Right lobe of liver (tissue), 6 donors: ENCODE data around the gene COL5A1. TPM values are rescaled to one million over a fixed set of nuclear protein-coding genes. Genes with fewer than 3 reads are reported as not detected.

Source experiments
- ATAC-seq, 4 donors: fragments of 200-7000 bp; cut with Tn5 transposase; one replicate each; pipeline ENCODE4 v1.9.1; 2020; ENCODE audit warnings: mild to moderate bottlenecking in 4 of 4, moderate library complexity in 4 of 4
- DNase-seq, 3 donors: peaks; one replicate each; pipeline ENCODE4 v3.0.0-alpha.2; 2020
- H3K27ac ChIP-seq, 3 donors: fragments of 200-600 bp; one replicate each; pipeline ENCODE4 v1.8.0; 2022
- H3K27me3 ChIP-seq, 2 donors: fragments of 200-600 bp; one replicate each; pipeline ENCODE4 v1.8.0; 2022
- H3K36me3 ChIP-seq, 4 donors: fragments of 200-600 bp; sonication (generic) in 1 of 4; one replicate each; pipeline versions ENCODE4 v1.5.1 to v1.8.0; 2017 to 2022; ENCODE audit warnings: control low read depth in 1 of 4
- H3K4me1 ChIP-seq, 4 donors: fragments of 200-600 bp; sonication (generic) in 1 of 4; one replicate each; pipeline versions ENCODE4 v1.5.1 to v1.8.0; 2017 to 2022; ENCODE audit warnings: control low read depth in 1 of 4
- H3K4me3 ChIP-seq, 3 donors: fragments of 200-600 bp; one replicate each; pipeline ENCODE4 v1.8.0; 2022
- H3K9me3 ChIP-seq, 4 donors: fragments of 200-600 bp; sonication (generic) in 1 of 4; one replicate each; pipeline versions ENCODE4 v1.5.1 to v1.8.0; 2017 to 2022; ENCODE audit warnings: control low read depth in 1 of 4
- POLR2A ChIP-seq: fragments of 450-650 bp; IDR thresholded peaks from one replicate; pipeline ENCODE4 v1.6.1; 2017; ENCODE audit warnings: antibody characterized with exemption, mild to moderate bottlenecking
- WGBS: methylation state at CpG from one replicate; pipeline ENCODE4 v1.1.6; 2018; ENCODE audit warnings: low coverage, low lambda C conversion rate; ENCODE audit not compliant: insufficient coverage; ENCODE audit errors: missing lambda C conversion rate; 5-methylcytosine and 5-hydroxymethylcytosine counted together
- intact Hi-C, 2 donors: fragments of 100-400 bp; cut with DNase I; formaldehyde crosslinking; loops; one replicate each; pipeline versions ENCODE4 v1.11.2 to v1.14.1; 2022
- total RNA-seq, 6 experiments: library from RNA; depleted of rRNA in 2 of 6; stranded (reverse); fragments of >200 nt in 2 of 6; fragmentation: NEBNext Ultra II Directional in 3 of 6; extraction: Animal tissue kit (Norgen Biotek cat#: 25700) in 3 of 6; gene quantifications; one replicate each; pipeline versions ENCODE4 v1.1.0 to v1.2.4, GENCODE V29; 2016 to 2023
- TF ChIP-seq, protein P1 (sequence below), 4 donors: fragments of 200-600 bp in 3 of 4; fragments of 450-650 bp in 1 of 4; IDR thresholded peaks; one replicate each; pipeline versions ENCODE4 v1.5.1 to v1.8.0; 2016 to 2022; ENCODE audit warnings: antibody characterized with exemption in 4 of 4, mild to moderate bottlenecking in 2 of 4
- donor health status: DM: no; HTN: yes; CAD: no.
- donor health status: DM: no; HTN: no; CAD: no.
- donor health status: DM: no; HTN: no; CAD: no.
- donor health status: DM: no; HTN: yes; CAD: no.
- donor health status: DM: no; HTN: yes; CAD: no.

The COL5A1 gene
- total RNA-seq, 6 experiments from 2014 or later, result 1.5 to 17.0 (median 7.7) TPM

DNA sequence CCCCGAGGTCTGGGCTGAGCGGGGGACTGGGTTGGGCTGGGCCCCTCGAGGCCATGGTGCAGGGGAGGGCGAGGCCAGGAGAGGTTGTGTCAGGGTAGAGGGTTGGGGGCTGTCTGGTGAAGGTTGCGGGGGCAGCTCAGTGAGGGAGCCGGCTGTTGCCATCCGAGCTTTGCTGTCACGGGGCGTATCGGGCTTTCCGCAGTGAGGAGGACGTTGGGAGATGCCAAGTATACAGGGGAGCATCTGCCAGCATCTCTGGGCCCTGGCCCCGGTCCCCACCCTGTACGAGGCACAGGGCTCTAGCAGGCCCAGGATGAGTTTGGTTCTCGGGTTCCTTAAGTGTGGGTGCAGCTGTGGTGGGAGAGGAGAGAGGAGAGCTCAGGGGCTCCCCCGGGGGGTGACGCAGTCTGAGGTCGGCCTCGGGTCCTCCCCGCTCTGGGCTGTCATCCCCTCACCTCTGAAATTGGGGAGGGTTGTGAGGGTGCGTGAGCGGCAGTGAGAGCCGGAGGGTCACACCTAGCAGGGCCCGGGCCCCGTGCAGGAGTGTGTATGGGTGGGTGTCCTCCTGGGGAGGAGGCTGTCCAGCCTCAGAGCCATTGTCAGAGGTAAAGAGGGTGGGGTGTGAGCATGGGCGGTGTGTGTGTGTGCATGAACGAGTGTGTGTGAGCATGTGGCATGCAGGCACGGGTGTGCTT lies 87.3 kb downstream of the COL5A1 start:
- 80% methylated on average over 10 of the region's 28 CpGs for WGBS
- DNase-seq, result no peak
- ATAC-seq, result no peak
- no peaks in the 10 kb centered on the region for H3K9me3 ChIP-seq
- H3K27me3 ChIP-seq, result no peaks in the 10 kb centered on the region
- TF ChIP-seq, protein P1, sequence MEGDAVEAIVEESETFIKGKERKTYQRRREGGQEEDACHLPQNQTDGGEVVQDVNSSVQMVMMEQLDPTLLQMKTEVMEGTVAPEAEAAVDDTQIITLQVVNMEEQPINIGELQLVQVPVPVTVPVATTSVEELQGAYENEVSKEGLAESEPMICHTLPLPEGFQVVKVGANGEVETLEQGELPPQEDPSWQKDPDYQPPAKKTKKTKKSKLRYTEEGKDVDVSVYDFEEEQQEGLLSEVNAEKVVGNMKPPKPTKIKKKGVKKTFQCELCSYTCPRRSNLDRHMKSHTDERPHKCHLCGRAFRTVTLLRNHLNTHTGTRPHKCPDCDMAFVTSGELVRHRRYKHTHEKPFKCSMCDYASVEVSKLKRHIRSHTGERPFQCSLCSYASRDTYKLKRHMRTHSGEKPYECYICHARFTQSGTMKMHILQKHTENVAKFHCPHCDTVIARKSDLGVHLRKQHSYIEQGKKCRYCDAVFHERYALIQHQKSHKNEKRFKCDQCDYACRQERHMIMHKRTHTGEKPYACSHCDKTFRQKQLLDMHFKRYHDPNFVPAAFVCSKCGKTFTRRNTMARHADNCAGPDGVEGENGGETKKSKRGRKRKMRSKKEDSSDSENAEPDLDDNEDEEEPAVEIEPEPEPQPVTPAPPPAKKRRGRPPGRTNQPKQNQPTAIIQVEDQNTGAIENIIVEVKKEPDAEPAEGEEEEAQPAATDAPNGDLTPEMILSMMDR (IDR thresholded peaks at IDR 0.05), result no peak
- H3K4me1 ChIP-seq, result no peaks in the 10 kb centered on the region
- H3K36me3 ChIP-seq, result no peaks in the 10 kb centered on the region
- H3K27ac ChIP-seq, result no peak overlapping the region
- no peak overlapping the region for H3K4me3 ChIP-seq
- intact Hi-C loops, result no loop called here

DNA sequence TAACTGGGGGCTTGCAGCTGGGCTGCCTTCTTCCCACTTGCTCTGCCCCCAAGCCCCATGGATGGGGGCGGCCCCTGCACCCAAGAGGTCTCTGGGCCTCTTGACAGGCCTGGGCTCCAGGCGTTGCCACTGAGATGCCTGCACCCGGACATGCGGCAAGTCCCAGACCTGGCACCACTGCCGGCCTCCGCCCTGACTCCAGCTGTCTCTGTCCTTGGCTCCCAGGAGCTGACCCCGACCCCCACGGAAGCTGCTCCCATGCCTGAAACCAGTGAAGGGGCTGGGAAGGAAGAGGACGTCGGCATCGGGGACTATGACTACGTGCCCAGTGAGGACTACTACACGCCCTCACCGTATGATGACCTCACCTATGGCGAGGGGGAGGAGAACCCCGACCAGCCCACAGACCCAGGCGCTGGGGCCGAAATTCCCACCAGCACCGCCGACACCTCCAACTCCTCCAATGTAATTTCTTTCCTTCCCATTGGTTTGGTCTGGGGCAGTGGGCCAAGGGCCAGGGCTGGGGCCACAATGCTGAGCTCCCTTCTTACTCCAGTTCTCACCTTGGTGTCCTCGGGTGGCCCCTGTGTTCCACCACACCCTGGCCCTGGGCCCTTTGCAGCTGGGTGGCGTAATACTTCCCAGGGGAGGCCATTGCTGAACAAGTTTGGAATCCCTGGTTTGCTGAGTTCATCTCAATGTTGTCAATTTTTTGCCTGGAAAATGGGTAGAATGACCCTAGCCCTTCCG lies 88.6 kb downstream of the COL5A1 start:
- TF ChIP-seq, protein P1 (IDR thresholded peaks at IDR 0.05), result no peak
- TF ChIP-seq POLR2A, result no peak
- Histone ChIP-seq H3K4me3 (no peak overlapping the region), H3K36me3 (no peaks in the 10 kb centered on the region), H3K27ac (no peak overlapping the region), H3K27me3 (no peaks in the 10 kb centered on the region), H3K9me3 (no peaks in the 10 kb centered on the region), H3K4me1 (no peaks in the 10 kb centered on the region)
- DNase-seq, result no peak
- no peak for ATAC-seq
- intact Hi-C loops, result loop anchor here (5.0 to 10.0 kb wide), 2 partner anchors 38 to 275 kb away; no protein-coding TSS in a partner anchor
- WGBS, result 52% methylated on average over 2 of the region's 23 CpGs

DNA sequence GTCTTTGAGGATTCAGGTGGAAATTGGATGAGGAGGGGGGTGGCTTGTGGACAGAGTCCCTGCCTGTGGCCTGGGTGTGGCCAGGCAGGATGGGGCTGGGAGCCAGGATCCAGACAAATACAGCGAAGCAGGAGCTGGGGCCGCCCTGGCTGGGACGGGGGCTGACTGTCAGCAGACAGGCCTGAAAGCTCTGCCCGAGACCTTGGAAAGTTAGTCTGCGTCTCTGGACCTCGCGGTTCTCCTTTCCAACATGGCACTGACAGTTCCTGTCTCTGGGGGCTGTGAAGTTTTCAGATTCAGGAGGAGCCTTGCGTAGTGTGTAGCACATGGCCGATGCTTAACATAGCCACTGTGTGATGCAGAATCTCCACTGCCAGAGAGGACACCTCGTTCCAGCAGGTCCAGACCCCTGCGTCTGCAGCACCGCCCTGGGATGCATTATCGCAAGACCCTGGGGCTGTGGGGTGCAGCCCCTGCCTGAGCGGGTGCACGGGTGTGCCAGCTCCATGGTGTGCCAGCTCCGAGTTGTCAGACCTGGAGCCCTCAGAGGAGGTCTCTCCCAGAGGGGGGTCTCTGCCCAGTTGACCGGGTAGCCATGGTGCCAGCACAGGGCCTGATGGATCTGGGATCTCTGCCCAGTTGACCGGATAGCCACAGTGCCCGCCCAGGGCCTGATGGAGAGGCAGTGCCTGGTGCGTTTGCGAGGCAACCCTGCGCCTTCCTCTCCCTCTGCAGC lies 89.3 kb downstream of the COL5A1 start:
- Histone ChIP-seq H3K27ac (no peak overlapping the region), H3K36me3 (no peaks in the 10 kb centered on the region), H3K4me1 (no peaks in the 10 kb centered on the region), H3K9me3 (no peaks in the 10 kb centered on the region), H3K4me3 (no peak overlapping the region), H3K27me3 (no peaks in the 10 kb centered on the region)
- intact Hi-C loops, result loop anchor here (5.0 to 10.0 kb wide), 2 partner anchors 39 to 276 kb away; no protein-coding TSS in a partner anchor
- WGBS, result no CpG with 5 or more reads among the region's 22 CpGs
- DNase-seq (no peak), ATAC-seq (no peak)
- TF ChIP-seq POLR2A, result no peak
- TF ChIP-seq, protein P1 (IDR thresholded peaks at IDR 0.05), result no peak

DNA sequence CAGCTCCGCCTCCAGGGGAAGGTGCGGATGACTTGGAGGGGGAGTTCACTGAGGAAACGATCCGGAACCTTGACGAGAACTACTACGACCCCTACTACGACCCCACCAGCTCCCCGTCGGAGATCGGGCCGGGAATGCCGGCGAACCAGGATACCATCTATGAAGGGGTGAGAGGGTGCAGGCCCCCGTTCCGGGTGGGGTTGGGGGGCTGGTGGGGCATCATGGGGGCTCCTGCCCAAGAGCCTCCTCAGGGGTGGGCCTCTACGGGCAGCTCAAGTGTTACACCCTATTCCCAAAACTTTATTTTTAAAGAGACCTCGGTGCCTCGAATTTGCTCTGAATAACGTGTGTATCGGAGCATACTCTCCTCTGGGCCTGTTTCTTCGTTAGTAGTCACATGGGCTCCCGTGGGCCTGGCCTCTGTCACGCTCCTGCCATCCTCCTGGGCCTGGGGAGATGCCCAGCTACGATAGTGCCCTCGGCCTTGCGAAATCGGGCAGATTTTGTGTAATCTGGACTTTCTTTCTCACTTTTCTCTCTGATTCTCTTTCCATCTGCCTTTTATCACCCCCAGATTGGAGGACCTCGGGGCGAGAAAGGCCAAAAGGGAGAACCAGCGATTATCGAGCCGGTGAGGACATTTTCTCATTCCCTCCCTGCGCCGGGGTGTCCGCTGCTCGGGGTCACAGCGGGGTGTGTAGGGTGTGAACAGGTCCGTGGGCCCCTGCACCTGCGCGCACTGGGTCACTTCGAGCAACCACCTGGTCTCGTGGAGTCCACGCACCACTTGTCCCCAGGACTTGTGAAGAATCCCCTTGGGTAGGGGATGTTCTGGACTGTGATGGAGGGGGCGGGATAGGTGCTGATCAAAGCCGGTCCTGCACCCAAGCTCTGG lies 90.1 kb downstream of the COL5A1 start:
- Histone ChIP-seq H3K4me3 (no peak overlapping the region), H3K9me3 (no peaks in the 10 kb centered on the region), H3K36me3 (no peaks in the 10 kb centered on the region), H3K27me3 (no peaks in the 10 kb centered on the region), H3K4me1 (no peaks in the 10 kb centered on the region), H3K27ac (no peak overlapping the region)
- WGBS, result 76% methylated on average over 18 of the region's 45 CpGs
- intact Hi-C loops, result loop anchor here (5.0 to 10.0 kb wide), 2 partner anchors 39 to 277 kb away; no protein-coding TSS in a partner anchor
- no peak for ATAC-seq
- no peak for DNase-seq
- TF ChIP-seq, protein P1 (IDR thresholded peaks at IDR 0.05), result no peak
- no peak for TF ChIP-seq POLR2A
